Measurements from ENCODE around the gene SAE1.
A peak's percentile ranks its signal among the peaks of the same experiment; 100 is the strongest.

The SAE1 gene

DNA sequence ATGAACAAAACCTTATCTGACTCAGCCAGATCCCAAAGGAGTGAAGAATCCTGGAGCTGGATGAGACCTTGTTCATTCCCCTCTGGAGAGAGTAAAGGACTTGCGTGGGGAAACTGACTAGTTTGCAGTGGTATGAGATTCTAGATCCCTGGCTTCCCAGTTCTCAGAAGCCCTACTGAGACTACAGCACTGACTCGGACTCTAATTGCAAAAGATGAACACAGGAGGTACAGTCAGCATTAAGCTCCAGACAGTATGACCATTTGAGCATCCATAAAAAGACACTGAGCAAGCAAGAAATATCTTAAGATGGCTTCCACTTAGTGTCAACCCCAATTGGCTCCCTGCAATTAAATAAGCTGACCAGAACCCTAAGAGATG is 23.8 kb upstream of the SAE1 start:
- DNase-seq (ENCODE audit: low spot score), result no peak

DNA sequence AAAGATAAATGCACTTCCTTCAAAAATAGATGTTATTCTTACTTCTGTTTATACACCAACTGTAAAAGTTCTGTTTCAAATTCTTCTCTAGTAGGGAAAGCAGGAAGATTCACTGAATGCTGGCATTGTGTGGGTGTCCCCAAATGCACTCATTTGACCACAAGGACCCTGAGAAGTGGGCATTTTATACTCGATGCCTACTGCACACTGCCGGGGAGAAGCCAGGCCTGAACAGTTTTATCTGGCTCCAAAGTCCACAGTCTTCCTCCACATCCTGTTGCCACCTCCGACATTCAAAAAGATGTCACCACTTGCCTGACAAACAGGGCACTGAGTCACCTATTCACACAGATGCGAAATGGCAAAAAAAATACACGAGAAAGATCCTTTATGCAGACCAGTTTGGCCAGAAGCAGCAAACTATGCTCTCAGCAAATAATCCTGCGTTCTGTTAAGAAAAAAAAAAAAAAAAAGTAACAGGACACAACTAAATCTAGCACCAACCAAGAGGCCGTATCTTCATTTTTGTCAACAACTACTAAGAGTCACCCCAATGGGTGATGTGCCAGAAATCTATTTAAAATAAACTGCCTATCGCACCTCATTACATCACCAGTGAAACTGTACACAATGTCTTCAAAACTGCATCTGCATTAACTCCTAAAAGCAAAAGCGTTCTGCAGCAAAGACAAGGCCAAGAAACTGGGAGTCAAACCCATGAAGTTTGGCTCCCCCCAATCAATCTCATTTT is 23.3 kb upstream of the SAE1 start:
- DNase-seq (ENCODE audit: low spot score), result no peak

DNA sequence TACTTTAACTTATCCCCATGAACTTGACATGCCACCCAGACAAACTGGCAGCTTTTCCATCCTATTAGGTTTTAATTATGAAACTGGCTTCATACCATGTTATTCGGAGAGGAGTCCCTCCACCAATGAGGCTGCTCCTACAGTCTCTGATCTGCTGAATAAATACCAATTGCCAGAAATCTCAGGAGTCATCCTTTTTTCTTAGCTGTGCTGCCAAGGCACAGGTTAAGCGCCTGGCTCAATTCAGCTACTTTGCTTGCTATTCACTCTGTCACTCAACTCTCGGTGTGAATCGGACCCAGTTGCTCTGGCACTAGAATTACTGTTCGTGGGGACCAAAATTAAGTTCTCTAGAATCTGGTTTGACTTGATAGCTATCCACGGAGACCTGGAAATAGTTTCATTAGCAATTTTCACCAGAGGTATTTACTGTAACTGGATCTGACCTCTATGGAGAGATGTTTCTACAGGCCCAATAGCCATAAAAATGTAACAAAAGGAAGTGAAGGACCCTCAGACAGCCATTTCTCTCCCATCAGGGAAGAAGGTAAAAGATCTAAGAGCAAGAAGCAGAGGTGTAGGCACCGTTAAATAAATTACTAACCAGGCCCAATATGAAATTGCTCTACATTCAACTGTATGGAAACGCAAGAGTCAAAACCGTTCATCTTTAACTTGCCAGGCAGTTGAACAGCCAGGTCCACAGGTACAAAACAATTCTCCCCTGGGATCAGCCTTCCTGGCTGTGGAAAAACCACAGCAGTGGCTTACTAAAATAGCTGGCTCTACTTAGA is 22.5 kb upstream of the SAE1 start:
- no peak for DNase-seq (ENCODE audit: low spot score)

DNA sequence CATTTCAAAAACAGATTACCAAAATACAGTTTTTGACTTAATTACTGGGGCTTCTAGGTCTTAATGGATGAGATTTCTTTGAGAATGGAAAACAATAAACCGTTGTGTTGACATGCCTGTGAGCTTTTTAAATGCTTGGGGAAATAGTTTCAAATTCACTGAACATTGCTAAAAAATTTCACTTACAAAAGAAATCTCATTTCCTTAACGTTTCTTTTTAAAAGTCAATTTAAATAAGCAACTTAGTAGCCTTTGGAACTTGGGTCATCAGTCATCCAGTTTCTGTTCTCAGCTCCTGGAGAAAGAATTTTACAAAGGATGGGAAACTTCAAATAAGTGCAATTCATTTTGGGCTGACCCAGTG is 21.5 kb upstream of the SAE1 start:
- no peak for DNase-seq (ENCODE audit: low spot score)

DNA sequence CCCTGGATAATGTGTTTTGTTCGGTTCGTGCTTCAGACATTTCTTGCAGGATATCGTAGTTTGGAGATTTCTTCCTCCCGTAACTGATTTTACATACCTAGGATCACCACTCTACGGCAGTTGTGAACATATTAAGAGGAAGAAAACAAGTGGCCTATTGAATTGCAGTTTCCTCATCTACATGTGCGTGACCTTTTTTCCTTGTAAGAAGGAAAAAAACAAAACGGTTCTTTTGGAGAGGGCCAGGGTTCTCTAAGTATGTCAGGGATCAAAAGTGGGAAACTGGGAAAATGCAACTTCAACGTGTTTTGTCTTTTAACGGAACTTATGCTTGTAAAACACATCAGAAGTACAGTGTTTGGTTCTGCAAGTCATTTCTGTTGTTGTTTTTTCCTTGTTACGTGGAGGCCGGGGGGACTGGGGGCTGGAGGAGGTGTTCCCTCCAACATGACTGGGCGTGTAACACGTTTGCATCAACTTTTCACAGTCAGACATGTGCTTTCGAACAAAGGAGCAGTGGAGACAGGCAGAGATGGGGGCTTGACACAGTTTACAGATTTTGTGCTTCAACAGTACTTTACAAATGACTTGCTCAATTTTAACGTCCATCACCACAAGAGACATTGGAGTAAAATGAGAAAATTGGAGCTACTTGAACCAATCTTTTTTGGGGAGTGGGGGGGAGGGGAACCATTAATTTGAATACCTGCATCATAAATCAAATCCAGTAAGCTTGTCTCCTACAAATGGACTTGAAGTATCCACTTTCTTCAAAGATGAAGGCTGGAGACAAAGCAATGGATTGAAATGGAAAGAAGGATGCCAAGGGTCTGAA is 20.9 kb upstream of the SAE1 start:
- no peak for DNase-seq (ENCODE audit: low spot score)

DNA sequence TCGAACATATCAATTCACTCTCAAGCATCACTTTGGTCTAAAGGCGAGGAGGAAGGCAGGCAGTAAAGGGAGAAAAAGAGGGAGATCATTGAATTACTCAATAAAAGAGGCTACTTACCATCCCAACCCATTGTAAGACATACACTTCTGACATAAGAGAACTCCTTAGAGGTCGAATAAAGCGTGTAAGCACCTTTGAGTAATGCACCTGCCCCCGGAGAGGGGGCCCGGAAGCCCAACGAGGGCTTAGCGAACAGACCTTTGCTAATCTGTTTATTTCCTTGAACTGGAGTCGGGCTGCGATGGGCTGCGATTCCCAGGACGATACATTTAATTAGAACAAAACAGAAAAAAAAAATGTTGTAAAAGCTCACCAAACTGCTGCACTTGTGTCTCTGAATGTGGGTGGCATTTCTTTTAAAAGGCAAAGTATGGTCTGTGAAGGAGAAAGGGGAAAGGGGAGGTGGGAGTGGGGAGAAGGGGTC is 20.1 kb upstream of the SAE1 start:
- no peak for DNase-seq (ENCODE audit: low spot score)

DNA sequence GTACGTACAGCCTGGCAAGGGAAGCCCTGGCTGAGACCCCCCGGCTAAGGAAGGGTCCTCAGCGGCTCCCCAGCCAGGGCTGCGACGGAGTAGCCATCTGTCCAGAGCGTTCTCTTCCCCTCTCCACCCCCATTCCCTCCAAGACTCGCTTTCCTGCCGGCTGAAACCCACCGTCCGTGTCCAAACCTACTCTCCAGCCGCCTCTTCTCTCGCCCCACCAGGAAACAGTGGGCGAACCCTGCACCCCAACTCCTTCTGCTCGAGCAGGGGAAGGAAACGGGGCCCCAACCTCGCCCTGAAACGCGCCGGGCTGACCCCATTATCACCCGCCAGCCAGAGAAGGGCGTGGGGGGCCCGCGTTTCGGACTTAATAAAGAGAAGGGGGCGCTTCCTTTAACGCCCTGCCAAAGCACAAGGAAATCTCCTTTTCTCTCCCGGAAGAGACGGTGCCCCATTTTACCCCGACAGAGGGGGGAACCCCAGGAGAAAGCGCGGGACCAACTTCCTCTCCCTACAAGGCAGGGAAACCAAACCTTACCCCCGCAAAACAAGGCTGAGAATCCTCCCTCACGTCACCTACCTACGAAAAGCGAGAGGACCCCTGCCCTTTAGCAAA is 19.5 kb upstream of the SAE1 start:
- no peak for DNase-seq (ENCODE audit: low spot score)

DNA sequence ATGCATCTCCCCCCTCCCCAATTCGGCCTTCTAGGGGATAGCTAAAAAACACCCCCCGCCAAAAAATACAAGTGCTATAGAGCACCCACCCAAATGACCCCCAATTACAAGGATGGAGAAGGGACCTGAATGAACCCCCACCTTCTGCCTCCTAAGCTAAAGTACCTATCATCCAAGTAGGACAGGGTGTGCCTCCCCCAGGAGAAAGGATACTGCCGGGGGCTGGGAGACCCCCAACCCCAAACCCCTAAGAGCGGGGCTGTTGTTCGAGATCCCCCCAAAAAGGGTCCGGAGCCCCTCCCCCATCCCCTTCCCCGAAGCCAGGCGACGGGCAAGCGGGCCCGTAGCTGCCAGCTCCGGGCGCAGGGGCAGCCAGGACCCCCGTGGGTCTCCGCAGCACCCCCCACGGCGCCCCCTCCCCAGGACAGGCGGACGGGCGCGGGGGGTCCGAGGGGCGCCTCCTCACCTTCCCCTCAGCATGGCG is 18.9 kb upstream of the SAE1 start:
- no peak for DNase-seq (ENCODE audit: low spot score)

DNA sequence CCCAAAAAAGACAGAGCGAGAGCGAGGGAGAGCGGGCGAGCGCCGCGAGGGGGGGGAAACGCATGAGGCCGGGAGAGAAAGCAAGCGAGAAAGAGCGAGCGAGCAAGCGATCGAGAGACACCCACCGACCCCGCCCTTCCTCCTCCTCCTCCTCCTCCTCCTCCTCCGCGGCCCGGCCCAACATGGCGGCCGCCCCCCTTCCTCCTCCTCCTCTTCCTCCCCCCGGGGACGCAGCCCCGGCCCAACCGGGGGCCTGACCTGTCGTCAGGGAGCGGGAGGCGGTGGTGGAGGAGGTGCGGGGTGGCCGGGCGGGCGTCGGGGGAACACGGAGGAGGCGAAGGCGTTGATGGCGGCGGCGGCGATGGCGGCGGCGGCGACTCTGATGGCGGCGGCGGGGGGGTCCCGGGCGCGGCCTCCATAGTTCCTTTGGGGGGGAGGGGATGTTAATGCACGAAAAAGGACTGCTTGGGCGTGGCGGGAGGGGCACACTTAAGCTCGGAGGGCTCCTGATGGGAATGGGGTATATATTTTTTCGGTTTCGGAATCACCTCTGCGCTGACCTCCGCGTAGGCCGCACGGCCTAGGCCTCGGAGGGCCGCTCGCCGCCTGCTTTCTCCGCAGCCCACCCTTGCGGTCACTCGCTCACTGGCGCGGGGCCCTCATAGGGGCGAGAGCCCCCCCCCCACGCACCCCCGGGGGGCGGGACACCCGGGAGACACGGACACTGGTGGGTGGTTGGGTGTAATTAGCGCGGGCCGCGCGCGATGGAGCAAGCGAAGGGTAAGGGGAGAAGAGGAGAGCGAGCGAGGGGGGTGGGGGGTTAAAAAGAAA is 18.3 kb upstream of the SAE1 start:
- DNase-seq (ENCODE audit: low spot score), result peak; percentile 70

DNA sequence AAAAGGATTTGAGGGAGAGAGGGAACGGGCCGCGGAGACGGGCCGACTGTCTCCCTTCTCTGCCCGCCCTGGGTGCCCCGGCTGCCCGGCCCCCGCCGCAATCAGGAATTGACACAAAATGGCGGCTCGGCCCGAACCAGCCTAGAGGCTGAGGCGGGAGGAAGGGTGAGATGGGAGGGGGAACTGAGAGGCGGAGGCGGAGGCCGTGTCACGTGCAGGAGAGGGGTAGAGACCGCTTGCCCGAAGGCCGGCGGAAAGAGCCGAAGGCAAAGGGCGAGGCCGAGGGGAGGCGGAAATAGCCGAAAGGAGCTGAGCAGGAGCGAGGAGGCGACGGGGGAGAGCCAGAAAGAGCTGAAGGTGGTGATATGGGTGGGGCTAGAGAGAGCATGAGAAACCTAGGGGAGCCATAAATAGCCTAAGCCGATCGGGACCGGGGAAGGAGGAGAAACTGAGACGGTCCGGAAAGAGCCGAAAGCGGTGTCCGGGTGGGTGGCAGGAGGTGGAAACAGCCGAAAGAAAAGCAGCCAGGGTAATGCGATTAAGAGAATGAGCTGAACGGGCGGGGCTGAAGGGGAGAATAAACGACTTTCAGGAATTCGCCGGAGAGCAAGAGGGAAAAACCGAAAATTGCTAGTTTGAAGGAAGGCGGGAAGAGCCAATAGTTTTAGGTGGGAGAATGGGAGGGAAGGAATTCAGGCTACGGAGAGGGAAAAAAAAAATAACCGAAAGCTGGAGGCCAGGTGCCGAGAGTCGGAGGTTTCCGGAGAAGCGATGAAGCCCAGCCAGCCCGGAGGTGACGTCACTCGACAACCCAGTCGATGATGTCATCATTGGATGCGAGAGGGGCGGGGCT is 17.4 kb upstream of the SAE1 start, which contains the start of gene ZC3H4:
Gene ZC3H4, minus strand, starts transcription at position 780 of the 853 bp plus-strand sequence. CDS start 1,192 bp downstream, outside the sequence.
- DNase-seq (ENCODE audit: low spot score), result peak; percentile 97

DNA sequence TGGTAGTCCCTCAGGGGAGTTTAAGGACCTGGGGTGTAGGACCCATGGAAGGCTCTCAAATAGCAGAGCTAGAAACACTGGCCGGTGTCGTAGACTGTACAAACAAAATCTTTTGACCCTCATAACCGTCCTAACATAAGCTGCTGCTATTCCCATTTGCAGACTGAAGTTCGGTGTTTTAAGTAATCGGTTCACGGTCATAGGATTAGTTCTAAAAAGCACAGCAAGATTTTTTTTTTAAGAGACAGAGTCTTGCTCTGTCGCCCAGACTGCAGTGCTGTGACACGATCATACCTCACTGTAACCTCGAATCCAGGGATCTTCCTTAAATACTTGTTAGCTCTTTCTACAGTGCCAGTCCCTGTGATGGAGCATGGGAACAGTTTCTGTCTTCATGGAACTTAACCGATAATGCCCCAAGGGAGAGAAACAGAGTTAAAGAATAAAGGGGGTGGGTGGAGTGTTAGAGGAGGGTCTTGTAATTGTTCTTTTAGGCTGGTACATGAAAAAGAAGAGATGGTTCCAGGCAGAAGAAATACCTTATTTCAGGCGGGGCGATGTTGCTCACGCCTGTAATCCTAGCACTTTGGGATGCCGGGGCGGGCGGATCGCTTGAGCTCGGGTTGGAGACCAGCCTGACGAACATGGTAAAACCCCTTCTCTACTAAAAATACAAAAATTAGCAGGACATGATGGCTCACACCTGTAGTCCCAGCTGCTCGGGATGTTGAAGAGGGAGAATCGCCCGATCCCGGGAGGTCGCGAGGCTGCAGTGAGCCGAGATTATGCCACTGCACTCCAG is 16.6 kb upstream of the SAE1 start:
- DNase-seq (ENCODE audit: low spot score), result no peak

DNA sequence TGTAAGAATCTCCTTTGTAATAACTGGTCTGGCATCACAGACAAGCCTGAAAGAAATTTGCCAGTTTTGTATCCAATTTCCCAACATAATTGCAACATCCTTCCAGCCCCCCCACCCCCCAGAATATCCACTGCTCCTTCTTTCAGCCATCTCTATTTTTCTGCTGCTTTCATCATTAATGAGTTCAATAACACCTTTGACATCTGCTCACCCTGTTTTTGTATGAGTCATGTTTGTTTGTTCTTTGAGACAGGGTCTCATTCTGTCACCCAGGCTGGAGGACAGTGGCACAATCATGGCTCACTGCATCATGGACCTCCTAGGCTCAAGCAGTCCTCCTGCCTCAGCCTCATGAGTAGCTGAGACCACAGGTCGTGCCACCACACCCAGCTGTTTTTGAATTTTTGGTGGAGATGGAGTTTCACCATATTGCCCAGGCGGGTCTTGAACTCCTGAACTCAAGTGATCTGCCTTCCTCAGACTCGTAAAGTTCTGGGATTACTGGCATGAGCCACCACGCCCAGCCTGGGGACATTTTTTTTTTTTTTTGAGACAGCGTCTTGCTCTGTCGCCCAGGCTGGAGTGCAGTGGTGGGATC is 10.1 kb upstream of the SAE1 start:
- no peak for DNase-seq (ENCODE audit: low spot score)

DNA sequence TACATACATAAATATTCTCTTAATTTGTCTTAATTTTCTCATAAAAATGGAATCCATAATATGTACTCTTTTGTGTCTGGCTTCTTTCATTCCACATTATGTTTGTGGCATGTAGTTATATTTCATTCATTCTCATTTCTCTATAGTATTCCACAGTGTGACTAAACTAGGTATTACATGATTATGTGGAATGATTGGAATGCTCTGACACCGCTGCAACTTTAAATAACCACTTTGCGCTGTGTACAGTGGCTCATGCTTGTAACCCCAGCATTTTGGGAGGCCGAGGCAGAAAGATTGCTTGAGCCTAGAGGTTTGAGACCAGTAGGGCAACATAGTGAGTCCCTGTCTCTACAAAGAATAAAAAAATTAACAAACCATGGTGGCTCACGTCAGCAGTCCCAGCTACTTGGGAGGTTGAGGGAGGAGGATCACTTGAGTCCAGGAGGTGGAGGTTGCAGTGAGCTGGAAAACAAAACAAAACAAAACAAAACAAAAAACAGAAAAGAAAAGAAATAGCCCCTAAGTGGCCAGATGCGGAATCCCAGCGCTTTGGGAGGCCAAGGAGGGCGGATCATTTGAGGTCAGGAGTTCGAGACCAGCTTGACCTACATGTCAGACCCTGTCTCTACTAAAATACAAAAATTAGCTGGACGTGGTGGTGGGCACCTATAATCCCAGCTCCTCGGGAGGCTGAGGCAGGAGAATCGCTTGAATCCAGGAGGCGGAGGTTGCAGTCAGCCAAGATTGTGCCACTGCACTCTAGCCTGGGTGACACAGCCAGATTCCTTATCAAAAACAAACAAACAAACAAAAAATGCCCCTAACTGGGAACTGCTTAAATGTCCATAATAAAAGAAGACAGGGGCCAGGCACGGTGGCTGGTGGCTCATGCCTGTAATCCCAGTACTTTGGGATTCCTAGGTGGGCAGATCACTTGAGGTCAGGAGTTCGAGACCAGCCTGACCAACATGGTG is 8.0 kb upstream of the SAE1 start:
- DNase-seq (ENCODE audit: low spot score), result peak; percentile 58

DNA sequence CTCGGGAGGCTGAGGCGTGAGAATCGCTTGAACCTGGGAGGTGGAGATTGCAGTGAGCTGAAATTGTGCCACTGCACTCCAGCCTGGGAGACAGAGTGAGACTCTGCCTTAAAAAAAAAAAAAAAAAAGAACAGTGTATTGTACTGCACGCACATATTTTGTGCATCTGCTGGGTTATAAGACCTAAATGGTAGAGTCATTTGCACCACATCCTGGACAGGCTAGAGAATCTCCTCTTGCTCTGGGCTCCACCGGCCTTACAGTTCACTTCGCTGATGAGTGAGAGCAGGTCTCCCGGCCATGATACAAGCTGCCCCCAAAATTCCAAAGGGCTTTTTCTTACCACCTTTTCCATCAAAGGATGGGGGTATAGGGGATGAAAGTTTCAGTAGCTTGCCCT is 7.2 kb upstream of the SAE1 start:
- DNase-seq (ENCODE audit: low spot score), result no peak

DNA sequence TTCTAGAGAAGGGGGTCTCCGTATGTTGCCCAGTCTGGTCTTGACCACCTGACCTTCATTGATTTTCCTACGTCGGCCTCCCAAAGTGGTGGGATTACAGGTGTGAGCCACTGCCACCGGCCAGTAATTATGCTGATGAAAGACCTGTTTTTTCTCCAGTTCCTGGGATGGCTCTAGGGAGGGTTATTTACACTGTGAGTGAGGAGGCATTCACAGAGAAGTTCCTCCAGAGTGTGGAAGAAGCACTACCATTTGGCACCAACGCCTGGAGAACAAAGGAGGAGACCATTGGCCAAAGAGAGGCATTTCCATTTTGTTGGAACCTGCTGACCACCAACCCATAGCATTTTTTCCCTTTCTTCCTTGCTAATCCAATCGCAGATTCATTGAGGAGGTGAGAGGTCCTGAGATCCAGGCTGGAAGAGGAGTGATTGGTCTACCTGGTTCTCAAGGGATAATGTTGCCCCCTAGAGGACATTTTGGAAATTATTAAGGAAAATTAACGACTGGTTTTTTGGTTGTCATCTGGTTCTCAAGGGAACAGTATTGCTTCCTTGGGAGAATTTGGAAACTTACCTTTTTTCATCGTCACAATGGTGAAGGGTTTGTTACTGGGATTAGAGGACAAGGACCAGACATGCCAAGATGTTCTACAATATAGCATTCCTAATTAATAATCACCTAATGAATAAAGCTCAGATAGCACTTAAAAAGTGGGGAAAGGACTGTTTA is 5.5 kb upstream of the SAE1 start:
- DNase-seq (ENCODE audit: low spot score), result peak; percentile 65

DNA sequence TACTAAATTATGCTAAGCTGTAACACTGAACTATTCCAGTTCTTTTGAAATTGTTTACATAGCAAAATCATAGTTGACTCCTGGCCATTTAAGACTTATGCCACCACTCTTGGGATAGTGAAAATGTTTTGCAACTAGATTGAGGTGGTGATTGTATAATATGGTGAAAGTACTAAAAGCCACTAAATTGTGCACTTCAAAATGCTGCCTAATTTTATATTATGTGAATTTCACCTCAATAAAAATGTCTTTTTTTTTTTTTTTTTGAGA is 5.0 kb upstream of the SAE1 start:
- DNase-seq (ENCODE audit: low spot score), result no peak

DNA sequence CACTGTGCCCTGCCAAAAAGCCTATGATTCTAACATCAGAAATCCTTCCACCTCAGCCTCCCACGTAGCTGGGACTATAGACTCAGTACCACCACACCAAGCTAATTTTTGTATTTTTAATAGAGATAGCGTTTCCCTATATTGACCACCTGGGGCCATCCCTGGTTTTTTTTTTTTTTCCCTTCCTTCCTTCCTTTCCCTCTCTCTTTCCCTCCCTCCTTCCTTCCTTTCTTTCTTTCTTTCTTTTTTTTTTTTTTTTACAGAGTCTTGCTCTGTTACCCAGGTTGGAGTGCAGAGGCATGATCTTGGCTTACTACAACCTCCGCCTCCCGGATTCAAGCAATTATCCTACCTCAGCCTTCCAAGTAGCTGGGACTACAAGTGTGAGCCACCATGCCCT is 1.1 kb upstream of the SAE1 start:
- DNase-seq (ENCODE audit: low spot score), result no peak
